GM21528 (cell line): ENCODE results near the gene SNAPC1.
"Not testable (repeated sequence)": the region's sequence is repeated elsewhere in the genome, so short reads cannot be mapped to it uniquely, and the experiment has no call there.

Experiments
- ATAC-seq: cut with Tn5 transposase; IDR thresholded peaks from one replicate; pipeline ENCODE4 v1.9.1; 2021; ENCODE audit warnings: mild to moderate bottlenecking, moderate library complexity; ENCODE audit not compliant: unreplicated experiment, low FRiP score

Gene SNAPC1

DNA sequence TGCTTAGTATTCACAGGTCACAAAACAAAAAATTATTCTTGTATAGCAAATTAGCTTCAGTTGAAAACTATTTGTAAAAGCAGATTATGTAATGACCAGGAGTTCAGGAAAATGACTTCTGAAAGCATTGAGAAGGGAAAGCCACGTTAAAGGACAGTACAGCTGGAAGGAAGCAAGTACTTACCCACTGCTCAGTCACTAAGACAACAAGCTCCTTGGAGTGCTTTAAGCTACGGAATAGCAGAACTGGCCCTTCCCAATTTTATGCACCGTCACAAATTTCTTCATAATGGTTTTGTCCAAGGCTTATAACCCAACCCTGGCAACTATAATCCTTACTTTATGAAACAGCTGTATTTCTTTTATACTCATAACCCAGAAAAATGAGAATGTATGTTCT is 13.0 kb upstream of the SNAPC1 start:
- ATAC-seq: no peak

DNA sequence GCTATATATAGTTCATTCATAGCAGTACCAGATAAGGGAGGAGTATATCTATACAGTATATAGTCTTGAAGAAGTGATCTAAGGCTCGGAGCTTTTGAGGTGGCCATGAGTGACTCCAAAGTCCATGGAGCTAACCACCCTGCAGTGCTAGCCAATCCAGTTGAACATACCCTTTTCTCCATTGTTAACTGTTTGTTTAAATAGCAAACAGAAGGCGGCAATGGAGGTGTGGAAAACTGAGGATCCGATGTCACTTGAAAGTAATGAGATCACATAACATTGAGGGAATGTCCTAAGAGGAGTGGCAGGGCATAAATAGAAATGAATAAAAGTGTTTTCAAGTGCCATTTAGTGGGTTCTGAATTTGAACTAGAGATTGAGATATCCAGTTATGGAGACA is 12.4 kb upstream of the SNAPC1 start:
- ATAC-seq: no peak

- ATAC-seq: peak; percentile 92
These were observed 11.3 kb upstream of the SNAPC1 start for GRCh38 chr14:61750708-61751474.

GRCh38 chr14:61751475-61751989 is 10.7 kb upstream of the SNAPC1 start:
- ATAC-seq: no peak

GRCh38 chr14:61752626-61753025 is 9.6 kb upstream of the SNAPC1 start:
- ATAC-seq: peak; percentile 45

GRCh38 chr14:61753631-61754030 is 8.6 kb upstream of the SNAPC1 start:
- ATAC-seq: no peak

DNA sequence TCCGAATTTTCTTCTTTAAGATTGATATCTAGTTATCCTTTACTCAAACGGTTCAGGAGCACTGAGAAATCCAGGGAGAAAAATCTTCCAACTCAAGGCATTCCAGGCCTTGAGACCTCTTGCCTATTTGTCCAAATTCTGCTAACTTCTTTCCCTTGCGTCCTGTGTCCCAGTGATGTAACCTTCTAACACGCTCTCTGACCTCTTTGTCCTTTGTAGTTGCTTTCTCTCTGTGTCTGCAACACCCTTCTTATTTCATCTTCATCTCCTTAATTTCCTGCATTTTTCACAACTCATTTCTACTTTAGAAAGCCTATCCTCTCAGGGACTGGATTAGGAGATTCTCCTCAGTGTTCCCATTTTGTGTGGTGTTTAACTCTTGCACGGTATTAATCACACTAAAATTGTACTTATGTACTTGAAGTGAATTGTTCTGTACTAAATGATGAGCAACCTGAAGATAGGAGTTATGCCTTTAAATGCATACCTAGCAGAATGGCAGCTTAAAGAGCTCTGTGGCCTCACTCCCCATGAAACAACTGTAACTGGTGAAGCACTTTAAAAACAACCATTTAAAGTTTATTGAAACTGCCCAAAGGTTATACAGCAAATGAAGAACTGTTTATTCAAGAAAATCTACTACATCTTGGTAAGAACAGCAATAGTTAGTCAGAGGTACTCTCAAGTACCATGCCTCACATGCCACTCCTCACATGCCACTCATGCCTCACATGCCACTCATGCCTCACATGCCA is 7.4 kb upstream of the SNAPC1 start:
- ATAC-seq: no peak

DNA sequence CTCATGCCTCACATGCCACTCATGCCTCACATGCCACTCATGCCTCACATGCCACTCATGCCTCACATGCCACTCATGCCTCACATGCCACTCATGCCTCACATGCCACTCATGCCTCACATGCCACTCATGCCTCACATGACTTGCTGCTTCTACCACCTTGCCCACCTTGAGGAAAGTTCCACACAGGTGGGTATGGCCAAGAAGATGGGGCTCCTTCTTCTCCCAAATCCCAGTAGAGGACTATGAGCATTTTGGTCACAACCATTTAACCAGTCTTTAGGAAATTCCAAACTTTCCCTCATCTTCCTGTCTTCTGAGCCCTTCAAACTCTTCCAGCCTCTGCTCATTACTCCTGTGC is 6.9 kb upstream of the SNAPC1 start:
- not testable (repeated sequence) for ATAC-seq

GRCh38 chr14:61756135-61756534 is 6.1 kb upstream of the SNAPC1 start:
- ATAC-seq: no peak

GRCh38 chr14:61759878-61760277 is 2.3 kb upstream of the SNAPC1 start:
- ATAC-seq: no peak

DNA sequence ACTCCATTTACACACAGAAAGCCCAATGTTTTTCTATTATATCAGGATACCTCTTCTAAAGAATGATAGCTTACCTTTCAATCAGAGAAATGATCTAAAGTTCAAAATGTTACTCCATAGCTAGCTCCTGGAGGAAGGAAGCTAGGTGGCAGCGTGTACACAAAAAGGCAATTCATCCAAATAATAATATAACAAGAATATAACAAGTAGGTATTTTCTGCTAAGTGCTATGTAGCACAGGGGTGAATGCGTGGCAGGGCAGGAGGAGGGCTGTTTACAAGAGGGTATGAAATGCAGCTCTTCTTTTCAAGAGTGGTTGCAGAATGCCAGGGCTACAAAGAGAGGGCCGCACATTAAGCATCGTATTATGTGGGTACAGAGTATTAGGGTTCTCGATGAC is 663 bp upstream of the SNAPC1 start:
- no peak for ATAC-seq

DNA sequence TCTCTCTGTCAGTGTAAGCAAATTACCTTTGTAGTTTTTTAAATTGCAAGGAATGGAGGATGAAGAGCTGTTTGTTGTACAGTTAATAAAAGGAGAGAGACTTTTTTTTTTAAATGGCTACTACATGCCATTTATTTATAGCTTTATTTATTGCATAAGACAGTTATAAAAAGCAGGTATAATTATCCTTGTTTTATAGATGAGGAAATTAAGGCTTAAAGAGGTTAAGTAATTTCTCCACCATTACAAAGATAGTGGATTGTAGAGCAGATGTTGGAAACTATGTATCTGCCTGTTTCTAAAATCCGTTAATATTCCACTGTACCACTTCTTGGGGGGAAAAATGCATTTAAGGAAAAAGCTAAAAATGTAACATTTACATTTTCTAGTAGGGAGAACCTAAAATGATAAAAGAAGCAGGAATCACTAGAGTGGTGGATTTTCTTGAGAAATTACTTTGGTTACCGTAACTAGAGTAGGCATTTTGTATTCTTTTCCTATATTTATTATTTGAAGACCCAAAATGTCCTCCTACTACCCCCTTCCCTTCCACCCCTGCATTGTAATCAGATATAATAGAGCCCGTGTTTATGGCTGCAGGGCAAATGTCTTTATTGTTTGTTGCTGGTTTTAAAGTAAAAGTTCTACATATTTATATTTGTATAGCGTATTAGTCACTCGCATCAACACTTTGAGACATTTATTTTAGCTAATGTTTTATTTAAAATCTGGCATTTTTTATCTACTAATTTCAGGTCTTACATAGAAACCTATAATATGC is 2.3 kb downstream of the SNAPC1 start:
- no peak for ATAC-seq

- no peak for ATAC-seq
These were observed 3.2 kb downstream of the SNAPC1 start for GRCh38 chr14:61765225-61765943.

DNA sequence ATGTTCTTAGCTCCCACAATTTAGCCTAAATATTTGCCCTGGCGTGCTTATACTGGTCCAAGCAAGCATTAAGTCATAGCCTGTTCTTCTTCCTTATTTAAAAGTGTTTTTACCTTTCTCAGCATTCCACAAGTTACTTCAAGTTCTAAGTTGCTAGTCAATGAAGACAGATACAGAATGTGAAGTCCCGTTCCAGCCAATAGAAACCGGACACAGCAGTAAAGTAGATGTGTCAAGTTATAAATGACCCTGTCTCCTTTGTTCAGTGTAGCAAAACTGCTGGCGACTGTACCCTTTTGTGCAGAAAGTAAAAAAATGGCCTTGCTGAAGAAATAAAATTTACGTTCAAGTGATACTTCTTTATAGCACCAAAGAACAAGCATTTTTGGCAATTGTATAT is 3.9 kb downstream of the SNAPC1 start:
- ATAC-seq: no peak

GRCh38 chr14:61768240-61768639 is 6.0 kb downstream of the SNAPC1 start:
- ATAC-seq: no peak

GRCh38 chr14:61769893-61770292 is 7.7 kb downstream of the SNAPC1 start:
- ATAC-seq: no peak

DNA sequence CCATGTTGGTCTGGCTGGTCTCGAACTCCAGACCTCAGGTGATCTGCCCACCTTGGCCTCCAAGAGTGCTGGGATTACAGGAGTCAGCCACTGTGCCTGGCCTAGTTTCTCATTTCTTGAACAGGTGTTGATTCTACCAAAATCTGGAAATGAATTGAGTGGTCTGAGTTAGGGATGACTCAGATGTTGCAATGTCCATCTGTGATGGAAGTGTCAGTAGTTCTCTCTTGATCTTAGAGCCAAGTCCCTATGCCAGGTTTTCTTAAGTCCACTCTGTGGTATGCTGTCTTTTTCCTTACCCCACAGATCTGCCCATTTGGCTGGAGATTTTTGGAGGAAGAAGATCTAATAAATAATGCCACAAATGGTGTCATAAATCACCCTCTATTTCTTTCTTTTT is 12.6 kb downstream of the SNAPC1 start:
- ATAC-seq: no peak

DNA sequence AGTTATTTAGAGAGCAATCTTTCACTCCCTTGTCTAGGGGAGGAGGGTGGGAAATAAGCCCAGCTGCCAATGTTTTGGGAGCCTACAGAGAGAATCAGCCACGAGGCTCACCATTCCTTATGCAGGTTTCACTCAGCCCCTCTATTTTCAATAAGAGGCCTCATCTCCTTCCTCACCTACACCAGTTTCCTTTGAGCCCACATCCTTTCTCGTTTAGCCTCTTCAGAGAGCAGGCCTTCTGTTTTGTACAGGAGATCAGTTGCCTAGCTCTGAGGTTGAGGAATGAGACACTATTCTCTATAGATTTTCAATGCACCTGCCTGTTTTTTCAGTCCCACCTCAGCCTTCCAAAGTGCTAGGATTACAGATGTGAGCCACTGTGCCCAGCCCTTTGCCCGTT is 17.9 kb downstream of the SNAPC1 start:
- peak; percentile 61 for ATAC-seq

GRCh38 chr14:61797309-61797708 is 35.1 kb downstream of the SNAPC1 start:
- no peak for ATAC-seq

DNA sequence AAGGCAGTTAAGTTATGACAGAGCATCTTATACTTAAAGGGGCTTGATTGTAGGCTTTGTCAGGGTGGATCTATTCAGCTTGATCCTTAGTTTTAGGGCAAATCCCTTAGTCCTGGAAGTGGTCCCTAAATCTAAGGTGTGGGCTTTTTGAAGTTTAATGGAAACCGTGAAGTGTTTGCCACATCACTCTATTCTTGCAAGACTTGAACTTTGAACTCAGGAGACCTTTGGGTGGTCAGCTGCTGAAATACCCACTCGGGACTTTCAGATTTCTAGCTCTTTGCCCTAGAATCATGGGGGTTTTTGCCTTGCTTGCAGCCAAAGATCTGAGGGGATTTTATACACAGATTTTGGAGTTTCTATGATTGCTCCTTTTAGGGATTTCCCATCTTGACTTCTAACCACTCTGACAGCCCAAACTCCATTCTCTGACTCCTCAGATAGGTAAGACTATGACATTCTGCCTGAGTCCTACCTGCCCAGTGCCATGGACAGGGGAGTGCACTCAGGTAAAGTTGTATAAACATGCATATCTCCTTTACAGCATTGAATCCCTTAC is 39.9 kb downstream of the SNAPC1 start:
- no peak for ATAC-seq
